Measurements from ENCODE around the gene MYG1. TPM values are rescaled to one million over a fixed set of nuclear protein-coding genes. Genes with fewer than 3 reads are reported as not detected.

The MYG1 gene
- total RNA-seq, 1 donor from 2014 or later: 72.5 TPM

- H3K9me3 Mint-ChIP-seq (ENCODE audit: unreplicated experiment): no peaks in the 10 kb centered on the region
- H3K27me3 Mint-ChIP-seq (ENCODE audit: unreplicated experiment): no peaks in the 10 kb centered on the region
- no peak for TF ChIP-seq CTCF (IDR thresholded peaks at IDR 0.05)
- DNase-seq (ENCODE audit: extremely low spot score, unreplicated experiment): no peak
- peaks cover 6% of the 10 kb centered on the region for H3K36me3 Mint-ChIP-seq (ENCODE audit: unreplicated experiment)
- peaks cover 32% of the 10 kb centered on the region for H3K4me1 Mint-ChIP-seq (ENCODE audit: unreplicated experiment)
- peak overlapping the region; percentile 95 for H3K4me3 Mint-ChIP-seq (ENCODE audit: unreplicated experiment)
- H3K27ac Mint-ChIP-seq (ENCODE audit: unreplicated experiment): peak overlapping the region; percentile 98
Observed at GRCh38 chr12:53320352-53321195, 21.1 kb downstream of the MYG1 start.

GRCh38 chr12:53324113-53324778 is 24.8 kb downstream of the MYG1 start:
- Mint-ChIP-seq H3K9me3 (ENCODE audit: unreplicated experiment) (no peaks in the 10 kb centered on the region), H3K27me3 (ENCODE audit: unreplicated experiment) (no peaks in the 10 kb centered on the region), H3K4me1 (ENCODE audit: unreplicated experiment) (peaks cover 31% of the 10 kb centered on the region), H3K4me3 (ENCODE audit: unreplicated experiment) (peak overlapping the region; percentile 72), H3K36me3 (ENCODE audit: unreplicated experiment) (no peaks in the 10 kb centered on the region), H3K27ac (ENCODE audit: unreplicated experiment) (peak overlapping the region; percentile 96)
- no peak for DNase-seq (ENCODE audit: extremely low spot score, unreplicated experiment)
- no peak for TF ChIP-seq CTCF (IDR thresholded peaks at IDR 0.05)

GRCh38 chr12:53324779-53325510 is 25.4 kb downstream of the MYG1 start:
- peak overlapping the region; percentile 72 for H3K4me3 Mint-ChIP-seq (ENCODE audit: unreplicated experiment)
- peaks cover 29% of the 10 kb centered on the region for H3K4me1 Mint-ChIP-seq (ENCODE audit: unreplicated experiment)
- H3K27ac Mint-ChIP-seq (ENCODE audit: unreplicated experiment): peak overlapping the region; percentile 96
- DNase-seq (ENCODE audit: extremely low spot score, unreplicated experiment): peak; percentile 95
- TF ChIP-seq CTCF (IDR thresholded peaks at IDR 0.05): peak; percentile 85
- H3K36me3 Mint-ChIP-seq (ENCODE audit: unreplicated experiment): no peaks in the 10 kb centered on the region
- no peaks in the 10 kb centered on the region for H3K9me3 Mint-ChIP-seq (ENCODE audit: unreplicated experiment)
- H3K27me3 Mint-ChIP-seq (ENCODE audit: unreplicated experiment): no peaks in the 10 kb centered on the region

GRCh38 chr12:53325511-53326061 is 26.1 kb downstream of the MYG1 start:
- TF ChIP-seq CTCF (IDR thresholded peaks at IDR 0.05): no peak
- peaks cover 24% of the 10 kb centered on the region for H3K4me1 Mint-ChIP-seq (ENCODE audit: unreplicated experiment)

More at GRCh38 chr12:53325511-53326061, 26.1 kb downstream of the MYG1 start:
- Mint-ChIP-seq H3K4me3 (ENCODE audit: unreplicated experiment) (peak overlapping the region; percentile 72), H3K36me3 (ENCODE audit: unreplicated experiment) (no peaks in the 10 kb centered on the region), H3K9me3 (ENCODE audit: unreplicated experiment) (no peaks in the 10 kb centered on the region), H3K27me3 (ENCODE audit: unreplicated experiment) (no peaks in the 10 kb centered on the region), H3K27ac (ENCODE audit: unreplicated experiment) (no peak overlapping the region)
- no peak for DNase-seq (ENCODE audit: extremely low spot score, unreplicated experiment)

Measured in osteocyte (in vitro differentiated cells).